Right ventricle myocardium inferior (tissue), 1 donor: Measurements from ENCODE around the gene KCTD5. TPM values are rescaled to one million over a fixed set of nuclear protein-coding genes. Genes with fewer than 3 reads are reported as not detected.
"Not testable (repeated sequence)": the region's sequence is repeated elsewhere in the genome, so short reads cannot be mapped to it uniquely, and the experiment has no call there.

Experiments used
- ATAC-seq: fragments of 200-7000 bp; cut with Tn5 transposase; one replicate; pipeline ENCODE4 v1.9.1; 2020; ENCODE audit warnings: mild to moderate bottlenecking, moderate library complexity
- DNase-seq: peaks from one replicate; pipeline ENCODE4 v3.0.0; 2021; ENCODE audit errors: missing footprints
- intact Hi-C: fragments of 100-400 bp; cut with DNase I; formaldehyde crosslinking; loops from one replicate; pipeline ENCODE4 v1.11.0; 2022
- total RNA-seq: library from RNA; stranded (reverse); fragmentation: NEBNext Ultra II Directional; extraction: Animal tissue kit (Norgen Biotek cat#: 25700); gene quantifications from one replicate; pipeline ENCODE4 v1.2.1, GENCODE V29; 2021
- donor health status: DM: no; HTN: yes; CAD: no; lungs with severe emphysema.

The KCTD5 gene
- total RNA-seq, 1 donor from 2014 or later = 10.5 TPM

- intact Hi-C loops = no loop called here
- ATAC-seq (no peak), DNase-seq (no peak)
Observed at GRCh38 chr16:2715966-2716885, 33.9 kb downstream of the KCTD5 start.

GRCh38 chr16:2716948-2717347 is 34.6 kb downstream of the KCTD5 start:
- no peak for DNase-seq
- no peak for ATAC-seq
- intact Hi-C loops = no loop called here

GRCh38 chr16:2717383-2718263 is 35.3 kb downstream of the KCTD5 start:
- no peak for ATAC-seq
- intact Hi-C loops = no loop called here
- no peak for DNase-seq

- intact Hi-C loops = no loop called here
- DNase-seq (no peak), ATAC-seq (peak; percentile 51)
Observed at GRCh38 chr16:2719328-2720063, 37.2 kb downstream of the KCTD5 start.

- ATAC-seq (no peak), DNase-seq (no peak)
- intact Hi-C loops = no loop called here
Observed at GRCh38 chr16:2720064-2720457, 37.7 kb downstream of the KCTD5 start, which contains the start of gene PRSS27. PRSS27 (minus strand) TSS chr16:2720224; CDS start chr16:2720160, 64 bp downstream.

GRCh38 chr16:2720719-2721633 is 38.7 kb downstream of the KCTD5 start:
- intact Hi-C loops = no loop called here
- ATAC-seq (peak; percentile 93), DNase-seq (peak; percentile 92)

- intact Hi-C loops, DNase-seq, ATAC-seq: not testable (repeated sequence)
Observed at GRCh38 chr16:2721634-2722173, 39.4 kb downstream of the KCTD5 start.

- intact Hi-C loops = no loop called here
- ATAC-seq (no peak), DNase-seq (no peak)
Observed at GRCh38 chr16:2724088-2724676, 41.9 kb downstream of the KCTD5 start.

GRCh38 chr16:2724816-2725348 is 42.6 kb downstream of the KCTD5 start:
- DNase-seq (no peak), ATAC-seq (no peak)
- intact Hi-C loops = no loop called here

GRCh38 chr16:2726923-2727322 is 44.6 kb downstream of the KCTD5 start:
- intact Hi-C loops = no loop called here
- ATAC-seq = no peak
- DNase-seq = no peak

- intact Hi-C loops = no loop called here
- ATAC-seq (no peak), DNase-seq (no peak)
Observed at GRCh38 chr16:2728034-2728433, 45.7 kb downstream of the KCTD5 start.

- intact Hi-C loops = no loop called here
- DNase-seq (no peak), ATAC-seq (no peak)
Observed at GRCh38 chr16:2734844-2735515, 52.7 kb downstream of the KCTD5 start.

- ATAC-seq (no peak), DNase-seq (no peak)
- intact Hi-C loops = no loop called here
Observed at GRCh38 chr16:2736476-2737237, 54.3 kb downstream of the KCTD5 start.

- ATAC-seq = no peak
- intact Hi-C loops = no loop called here
- no peak for DNase-seq
Observed at GRCh38 chr16:2737238-2737605, 54.9 kb downstream of the KCTD5 start.

- ATAC-seq (no peak), DNase-seq (no peak)
- intact Hi-C loops = no loop called here
Observed at GRCh38 chr16:2737895-2738418, 55.6 kb downstream of the KCTD5 start.

GRCh38 chr16:2738615-2739014 is 56.3 kb downstream of the KCTD5 start:
- intact Hi-C loops = no loop called here
- DNase-seq = no peak
- no peak for ATAC-seq
